Lung (tissue), 12 donors: ENCODE data around the gene TRPC6. TPM values are rescaled to one million over a fixed set of nuclear protein-coding genes. Genes with fewer than 3 reads are reported as not detected.
A peak's percentile ranks its signal among the peaks of the same experiment; 100 is the strongest.
"Not testable (repeated sequence)": the region's sequence is repeated elsewhere in the genome, so short reads cannot be mapped to it uniquely, and the experiment has no call there.

Experiments used
- ATAC-seq: fragments of 200-7000 bp; cut with Tn5 transposase; one replicate; pipeline ENCODE4 v1.9.1; 2020; ENCODE audit warnings: moderate number of reproducible peaks; ENCODE audit not compliant: insufficient read depth, low FRiP score
- DNase-seq, 3 donors: peaks; one replicate each; pipeline ENCODE4 v3.0.0-alpha.2; 2013 to 2017
- H3K27ac ChIP-seq, 2 donors: one replicate each; pipeline ENCODE4 v1.5.1; 2013; ENCODE audit warnings: mild to moderate bottlenecking in 2 of 2, moderate library complexity in 2 of 2, control low read depth in 1 of 2, inconsistent platforms in 1 of 2, low read depth in 1 of 2, low read length in 1 of 2
- H3K27me3 ChIP-seq, 3 donors: one replicate each; pipeline ENCODE4 v1.5.1; 2013; ENCODE audit warnings: low read length in 2 of 3; ENCODE audit not compliant: control insufficient read depth in 3 of 3, insufficient read depth in 3 of 3
- H3K36me3 ChIP-seq, 4 donors: one replicate each; pipeline ENCODE4 v1.5.1; 2013; ENCODE audit warnings: low read length in 4 of 4, mild to moderate bottlenecking in 1 of 4, moderate library complexity in 1 of 4; ENCODE audit not compliant: control insufficient read depth in 4 of 4, insufficient read depth in 4 of 4
- H3K4me1 ChIP-seq, 5 donors: one replicate each; pipeline ENCODE4 v1.5.1; 2013; ENCODE audit warnings: low read length in 5 of 5, mild to moderate bottlenecking in 2 of 5, moderate library complexity in 1 of 5; ENCODE audit not compliant: control insufficient read depth in 5 of 5, insufficient read depth in 5 of 5
- H3K4me3 ChIP-seq: one replicate; pipeline ENCODE4 v1.5.1; 2013; ENCODE audit warnings: mild to moderate bottlenecking, control low read depth, moderate library complexity
- H3K9ac ChIP-seq, 2 donors: one replicate each; pipeline ENCODE4 v1.5.1; 2013; ENCODE audit warnings: low read length in 2 of 2, control low read depth in 1 of 2; ENCODE audit not compliant: insufficient read depth in 1 of 2
- H3K9me3 ChIP-seq, 4 donors: one replicate each; pipeline ENCODE4 v1.5.1; 2013; ENCODE audit warnings: low read length in 3 of 4, mild to moderate bottlenecking in 1 of 4, moderate library complexity in 1 of 4; ENCODE audit not compliant: control insufficient read depth in 4 of 4, insufficient read depth in 3 of 4
- WGBS, 2 donors: extraction: QIAGEN DNeasy Blood & Tissue Kit; methylation state at CpG; one replicate each; pipeline ENCODE4 v1.1.7; 2013; 5-methylcytosine and 5-hydroxymethylcytosine counted together
- polyA plus RNA-seq, 2 donors: library from polyadenylated mRNA; stranded (reverse); fragments of 200-250 nt; gene quantifications; one replicate each; pipeline ENCODE4 v1.2.1, GENCODE V29; 2013
- total RNA-seq, 2 donors: library from RNA; depleted of rRNA in 1 of 2; stranded (reverse); fragments of >200 nt in 1 of 2; gene quantifications; one replicate each; pipeline ENCODE4 v1.2.1, GENCODE V29; 2014 to 2021
- TF ChIP-seq, protein P1 (sequence below): IDR thresholded peaks from 2 replicates; pipeline ENCODE4 v1.5.1; 2012; ENCODE audit warnings: mild to moderate bottlenecking; ENCODE audit errors: control extremely low read depth, extremely low read depth
- donor health status: control.
- donor health status: control.
- donor health status: Bipolar disorder and iron deficiency.
- donor health status: healthy.
- donor health status: DM: yes; HTN: yes; CAD: no.

TRPC6 gene
- total and polyA plus RNA-seq, 4 donors = 3.3 to 66.5 (median 7.9) TPM

- DNase-seq = no peak
- ATAC-seq = peak; percentile 45
- no peak overlapping the region for H3K27ac ChIP-seq
- WGBS, 2 donors = 61 to 84% methylated on average over 8 of the region's 8 CpGs
- H3K27me3 ChIP-seq = no peaks in the 10 kb centered on the region
- no peak overlapping the region for H3K4me3 ChIP-seq
- H3K4me1 ChIP-seq = peaks cover 1 to 25% (median 7%) of the 10 kb centered on the region in 5 donors
- no peaks in the 10 kb centered on the region for H3K36me3 ChIP-seq
- H3K9me3 ChIP-seq = no peaks in the 10 kb centered on the region
- TF ChIP-seq, protein P1, sequence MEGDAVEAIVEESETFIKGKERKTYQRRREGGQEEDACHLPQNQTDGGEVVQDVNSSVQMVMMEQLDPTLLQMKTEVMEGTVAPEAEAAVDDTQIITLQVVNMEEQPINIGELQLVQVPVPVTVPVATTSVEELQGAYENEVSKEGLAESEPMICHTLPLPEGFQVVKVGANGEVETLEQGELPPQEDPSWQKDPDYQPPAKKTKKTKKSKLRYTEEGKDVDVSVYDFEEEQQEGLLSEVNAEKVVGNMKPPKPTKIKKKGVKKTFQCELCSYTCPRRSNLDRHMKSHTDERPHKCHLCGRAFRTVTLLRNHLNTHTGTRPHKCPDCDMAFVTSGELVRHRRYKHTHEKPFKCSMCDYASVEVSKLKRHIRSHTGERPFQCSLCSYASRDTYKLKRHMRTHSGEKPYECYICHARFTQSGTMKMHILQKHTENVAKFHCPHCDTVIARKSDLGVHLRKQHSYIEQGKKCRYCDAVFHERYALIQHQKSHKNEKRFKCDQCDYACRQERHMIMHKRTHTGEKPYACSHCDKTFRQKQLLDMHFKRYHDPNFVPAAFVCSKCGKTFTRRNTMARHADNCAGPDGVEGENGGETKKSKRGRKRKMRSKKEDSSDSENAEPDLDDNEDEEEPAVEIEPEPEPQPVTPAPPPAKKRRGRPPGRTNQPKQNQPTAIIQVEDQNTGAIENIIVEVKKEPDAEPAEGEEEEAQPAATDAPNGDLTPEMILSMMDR = no peak
- H3K9ac ChIP-seq = no peak overlapping the region
Observed at GRCh38 chr11:101442936-101443521, 140.8 kb downstream of the TRPC6 start.

GRCh38 chr11:101442171-101442570, 141.6 kb downstream of the TRPC6 start:
- Histone ChIP-seq H3K4me3 (no peak overlapping the region), H3K4me1 (peaks cover 1 to 25% (median 7%) of the 10 kb centered on the region in 5 donors), H3K9ac (no peak overlapping the region), H3K9me3 (no peaks in the 10 kb centered on the region), H3K27ac (peak overlapping the region; percentile 26 to 30), H3K36me3 (no peaks in the 10 kb centered on the region), H3K27me3 (no peaks in the 10 kb centered on the region)
- ATAC-seq (no peak), DNase-seq (peak in 1 of 3 donors; percentile 31)
- 69 to 81% methylated on average over 4 of the region's 4 CpGs for WGBS, 2 donors
- TF ChIP-seq, protein P1 = no peak

DNA sequence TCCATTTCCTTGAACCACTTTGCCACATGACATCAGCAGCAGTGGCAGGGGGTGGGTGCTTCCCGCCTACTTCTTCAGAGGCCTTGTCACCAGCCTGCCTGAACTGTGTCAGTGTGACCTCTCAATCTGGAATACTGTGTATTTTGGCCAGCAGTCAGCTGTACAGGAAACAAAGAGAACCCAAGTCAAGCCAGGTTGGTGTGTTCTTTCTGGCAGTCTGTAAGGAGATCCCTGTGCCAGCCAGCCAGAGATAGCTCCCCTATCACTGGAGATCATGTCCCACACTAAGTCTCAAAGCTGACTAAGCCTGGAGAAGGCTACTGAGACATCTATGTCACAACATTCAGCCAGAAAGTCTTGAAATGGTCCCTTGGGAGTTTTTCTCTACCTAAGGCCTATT, 142.1 kb downstream of the TRPC6 start:
- ATAC-seq = no peak
- TF ChIP-seq, protein P1 = no peak

DNA sequence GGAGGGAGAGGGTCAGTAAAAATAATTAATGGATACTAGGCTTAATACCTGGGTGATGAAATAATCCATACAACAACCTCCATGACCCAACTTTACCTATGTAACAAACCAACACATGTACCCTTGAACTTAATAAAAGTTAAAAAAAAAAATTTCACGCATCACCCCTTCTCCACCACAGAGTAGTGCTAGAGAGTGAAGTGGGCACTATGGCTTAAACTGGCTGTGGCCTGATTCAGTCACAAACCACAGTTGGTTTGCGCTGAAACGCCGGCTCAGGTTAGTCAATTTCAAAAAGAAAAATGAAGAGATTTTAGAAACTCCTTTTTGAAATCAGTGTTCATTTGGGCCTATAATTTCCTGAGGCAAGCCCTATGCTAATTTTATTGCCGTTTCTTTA, 144.3 kb downstream of the TRPC6 start:
- ATAC-seq = no peak
- DNase-seq = no peak
- 94 to 97% methylated on average over 5 of the region's 5 CpGs for WGBS, 2 donors

More for the DNA sequence above, 142.1 kb downstream of the TRPC6 start:
- 68 to 81% methylated on average over 1 of the region's 1 CpG for WGBS, 2 donors
- Histone ChIP-seq H3K9me3 (no peaks in the 10 kb centered on the region), H3K36me3 (no peaks in the 10 kb centered on the region), H3K4me3 (no peak overlapping the region), H3K4me1 (peaks cover 1 to 25% (median 7%) of the 10 kb centered on the region in 5 donors), H3K27ac (peak overlapping the region; percentile 26 to 30), H3K9ac (no peak overlapping the region), H3K27me3 (no peaks in the 10 kb centered on the region)
- DNase-seq = peak in 2 of 3 donors; percentile 21 to 54

GRCh38 chr11:101438708-101439107, 145.1 kb downstream of the TRPC6 start:
- H3K4me1 ChIP-seq = peaks cover 0 to 37% (median 6%) of the 10 kb centered on the region in 5 donors
- H3K9me3 ChIP-seq, H3K4me3 ChIP-seq, ATAC-seq, H3K27ac ChIP-seq, H3K36me3 ChIP-seq, H3K9ac ChIP-seq, H3K27me3 ChIP-seq, DNase-seq: not testable (repeated sequence)
- WGBS, 2 donors = 66 to 75% methylated on average over 2 of the region's 2 CpGs

More for the DNA sequence above, 144.3 kb downstream of the TRPC6 start:
- TF ChIP-seq, protein P1 = no peak
- Histone ChIP-seq H3K36me3 (no peaks in the 10 kb centered on the region), H3K27ac (no peak overlapping the region), H3K4me3 (no peak overlapping the region), H3K9ac (no peak overlapping the region), H3K4me1 (peaks cover 0 to 38% (median 13%) of the 10 kb centered on the region in 5 donors), H3K27me3 (no peaks in the 10 kb centered on the region), H3K9me3 (no peaks in the 10 kb centered on the region)
